NCI-H1930 (cell line): ENCODE measurements around the gene ARPIN.
A peak's percentile ranks its signal among the peaks of the same experiment; 100 is the strongest.
"Not testable (repeated sequence)": the region's sequence is repeated elsewhere in the genome, so short reads cannot be mapped to it uniquely, and the experiment has no call there.

Experiments
- DNase-seq, 2 experiments: peaks; one replicate each; lab custom pipeline; 2025; lab: John Stamatoyannopoulos, UW

Gene ARPIN

DNA sequence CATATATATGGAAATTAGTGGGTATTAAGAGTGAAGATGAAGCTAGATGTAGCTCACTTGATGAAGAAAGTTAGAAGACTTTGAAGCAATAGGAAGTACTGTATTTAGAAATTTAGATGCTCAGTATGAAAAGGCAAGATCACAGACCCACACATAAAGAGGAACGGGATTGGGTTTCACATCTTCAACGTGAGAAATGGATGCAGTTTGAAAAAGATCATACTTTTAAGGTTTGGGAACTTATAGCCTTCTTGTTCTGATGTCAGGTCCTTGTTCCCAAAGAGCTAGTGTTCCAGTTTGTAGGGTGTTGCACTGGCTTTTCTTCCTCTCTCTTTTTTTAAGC, 35.7 kb downstream of the ARPIN start:
- DNase-seq = no peak

- no peak for DNase-seq
Measured at GRCh38 chr15:89876396-89877082, 36.2 kb downstream of the ARPIN start.

GRCh38 chr15:89875741-89876140, 37.0 kb downstream of the ARPIN start:
- DNase-seq = no peak

- DNase-seq = peak in 1 of 2 experiments; percentile 55
Measured at GRCh38 chr15:89874926-89875564, 37.7 kb downstream of the ARPIN start.

- DNase-seq = no peak
Measured at GRCh38 chr15:89870688-89871288, 42.0 kb downstream of the ARPIN start.

DNA sequence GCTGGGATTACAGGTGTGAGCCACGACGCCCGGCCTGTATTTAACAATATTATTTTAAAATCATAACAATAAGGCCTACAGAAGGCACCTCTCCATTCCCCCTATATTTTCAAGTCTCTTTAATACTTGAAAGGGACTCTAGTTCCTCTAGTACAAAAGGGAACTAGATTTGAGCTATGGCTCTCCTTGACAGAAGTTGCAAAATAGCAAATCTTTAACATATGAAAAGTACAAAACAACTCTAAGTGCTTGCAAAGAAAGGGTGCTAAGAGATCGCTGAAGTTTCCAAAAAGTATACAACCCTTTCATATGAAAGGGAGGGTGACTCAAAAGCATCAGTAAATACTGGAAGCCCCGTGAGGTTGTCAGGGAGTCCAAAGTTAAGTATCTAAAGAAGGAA, 42.7 kb downstream of the ARPIN start:
- no peak for DNase-seq

DNA sequence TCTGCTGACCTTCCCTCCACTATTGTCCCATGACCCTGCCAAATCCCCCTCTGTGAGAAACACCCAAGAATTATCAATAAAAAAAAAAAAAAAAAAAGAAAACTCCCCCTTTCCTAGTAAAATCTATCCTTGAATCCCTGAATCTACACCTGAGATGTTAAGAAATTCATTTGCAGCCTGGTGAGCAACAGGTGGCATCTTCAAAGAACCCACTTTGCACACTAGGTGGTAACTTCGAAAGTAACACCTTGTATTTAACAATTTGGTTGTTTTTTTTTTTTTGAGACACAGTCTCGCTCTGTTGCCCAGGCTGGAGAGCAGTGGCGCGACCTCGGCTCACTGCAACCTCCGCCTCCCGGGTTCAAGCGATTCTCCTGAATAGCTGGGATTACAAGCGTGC, 43.3 kb downstream of the ARPIN start:
- not testable (repeated sequence) for DNase-seq

DNA sequence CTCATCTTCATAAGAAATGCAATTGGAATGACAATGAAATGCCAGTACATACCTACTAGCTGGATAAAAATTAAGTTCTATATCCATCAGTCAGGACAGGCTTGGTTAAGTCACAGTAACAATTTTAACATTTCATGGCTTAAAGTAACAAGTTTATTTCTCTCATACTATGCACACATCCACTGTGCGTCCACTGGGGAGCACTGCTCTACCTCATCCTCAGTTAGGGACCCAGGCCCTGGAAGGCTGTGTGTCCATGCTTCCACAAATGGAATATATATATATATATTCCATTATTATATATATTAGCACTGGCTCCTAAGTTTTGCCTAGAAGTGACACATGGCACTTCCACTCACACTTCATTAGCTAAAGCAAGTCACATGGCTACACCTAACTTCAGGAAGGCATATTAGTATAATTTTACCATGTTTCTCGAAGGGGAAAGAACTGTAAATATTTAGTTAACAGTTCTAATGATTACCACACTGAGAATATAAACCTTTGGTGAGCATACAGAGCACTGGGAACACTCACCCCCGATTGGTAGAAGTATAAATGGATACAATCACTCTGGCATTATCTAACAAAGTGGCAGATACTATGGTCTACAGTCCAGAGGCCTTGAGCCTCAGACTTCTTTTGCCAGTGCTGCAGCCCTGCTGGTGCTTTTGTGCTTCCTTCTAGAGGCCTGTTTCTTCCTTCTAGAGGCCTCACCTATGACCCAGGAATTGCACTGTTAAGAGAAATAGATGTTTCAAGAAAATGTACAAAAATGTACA, 47.6 kb downstream of the ARPIN start:
- DNase-seq = no peak

- DNase-seq = no peak
Measured at GRCh38 chr15:89863918-89864317, 48.8 kb downstream of the ARPIN start.

DNA sequence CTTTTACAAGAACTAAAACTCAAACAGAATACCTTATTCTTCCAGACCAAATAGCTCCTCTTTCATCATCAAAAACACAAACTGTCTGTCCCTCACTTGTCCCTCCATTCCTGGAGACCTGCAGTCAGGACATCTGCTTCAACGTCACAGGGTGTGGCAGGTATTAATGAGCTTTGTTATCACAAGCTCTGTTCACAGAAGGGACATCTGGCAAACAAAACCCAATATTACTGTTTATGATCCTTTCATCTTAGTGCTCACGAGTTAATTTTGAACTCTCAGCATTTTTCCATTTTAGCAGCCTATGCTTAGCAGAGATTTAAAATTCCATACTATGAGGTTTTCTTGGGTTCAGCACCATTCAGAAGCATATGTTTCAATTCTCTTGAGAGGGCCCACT, 51.9 kb downstream of the ARPIN start:
- DNase-seq = no peak

DNA sequence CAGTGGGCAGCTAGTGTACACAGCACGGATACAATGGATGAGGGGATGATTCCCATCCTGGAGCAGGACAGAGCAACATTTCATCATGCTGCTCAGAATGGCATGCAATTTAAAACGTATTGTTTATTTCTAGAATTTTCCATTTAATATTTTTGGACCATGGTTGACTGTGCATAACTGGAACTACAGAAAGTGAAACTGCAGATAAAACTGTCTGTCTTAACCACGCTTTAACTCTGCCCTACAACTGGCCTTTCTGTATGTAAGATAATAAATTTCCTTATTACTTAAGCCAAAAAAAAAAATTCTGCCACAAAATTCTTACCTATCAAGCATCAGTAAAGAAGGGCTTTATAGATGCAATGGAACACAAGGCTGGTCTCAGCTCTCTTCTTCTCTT, 52.3 kb downstream of the ARPIN start:
- DNase-seq = no peak

DNA sequence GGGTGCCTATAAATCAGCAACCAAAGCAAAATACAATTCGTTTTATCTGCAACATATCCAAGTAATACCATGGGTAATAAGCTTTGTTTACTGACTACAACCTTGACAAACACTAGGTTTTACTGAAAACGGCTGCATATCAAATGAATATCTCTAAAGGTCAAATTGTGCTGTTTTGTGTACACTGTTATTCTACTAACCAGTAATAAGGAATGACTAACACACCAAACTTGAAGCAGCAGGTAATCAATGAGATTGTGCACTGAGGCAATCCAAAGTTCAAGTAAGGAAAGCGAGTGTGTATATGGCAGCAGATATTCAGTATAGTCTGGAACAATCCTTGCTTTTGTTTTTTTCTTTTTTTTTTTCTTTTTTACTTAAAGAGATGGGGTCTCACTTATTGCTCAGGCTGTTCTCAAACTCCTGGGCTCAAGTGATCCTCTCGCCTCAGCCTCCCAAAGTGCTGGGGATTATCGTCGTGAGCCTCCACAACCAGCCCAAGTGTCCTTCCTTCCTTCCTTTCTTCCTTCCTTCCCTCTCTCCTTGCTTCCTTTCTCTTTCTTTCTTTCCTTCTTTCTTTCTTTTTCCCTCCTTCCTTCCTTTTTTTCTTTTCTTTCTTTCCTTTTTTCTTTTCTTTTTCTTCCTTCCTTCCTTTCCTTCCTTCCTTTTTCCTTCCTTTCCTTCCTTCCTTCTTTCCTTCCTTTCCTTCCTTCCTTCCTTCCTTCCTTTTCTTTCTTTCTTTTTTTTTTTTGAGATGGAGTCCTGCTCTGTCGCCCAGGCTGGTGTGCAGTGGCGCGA, 53.9 kb downstream of the ARPIN start:
- DNase-seq = no peak

DNA sequence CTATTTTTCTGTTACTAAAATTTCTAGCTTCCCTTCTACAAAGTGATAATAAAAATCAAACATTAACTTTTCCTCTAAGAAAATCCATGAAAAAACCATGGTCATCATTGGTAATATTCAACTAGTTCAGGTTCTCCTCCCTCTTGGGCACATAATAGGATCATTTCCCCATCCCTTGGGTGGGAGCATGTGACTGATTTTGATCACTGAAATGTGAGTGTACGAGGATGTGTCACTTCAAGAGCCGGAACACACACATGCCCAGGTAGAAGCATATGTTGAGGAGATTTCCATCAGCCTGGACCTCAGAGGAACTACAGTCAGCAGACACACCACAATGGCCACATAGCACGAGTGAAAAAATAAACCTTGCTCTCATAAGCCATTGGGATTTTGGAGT, 55.1 kb downstream of the ARPIN start:
- no peak for DNase-seq

DNA sequence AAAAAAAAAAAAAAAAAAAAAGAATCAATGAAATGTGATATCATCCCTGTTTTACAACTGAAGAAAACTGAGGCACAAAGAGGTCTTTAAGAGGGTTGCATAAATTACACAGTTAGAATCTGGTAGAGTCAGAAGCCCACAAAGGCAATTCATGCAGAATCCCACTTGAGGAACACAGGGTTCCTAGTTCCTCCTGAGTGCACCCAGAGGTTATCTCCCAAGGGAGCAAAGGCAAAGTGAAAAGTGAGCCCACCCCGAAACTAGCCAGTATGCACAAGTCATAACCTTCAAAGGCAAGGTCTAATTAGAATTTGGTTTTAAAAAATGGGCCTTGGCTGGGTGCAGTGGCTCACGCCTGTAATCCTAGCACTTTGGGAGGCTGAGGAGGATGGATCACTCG, 56.8 kb downstream of the ARPIN start:
- no peak for DNase-seq

DNA sequence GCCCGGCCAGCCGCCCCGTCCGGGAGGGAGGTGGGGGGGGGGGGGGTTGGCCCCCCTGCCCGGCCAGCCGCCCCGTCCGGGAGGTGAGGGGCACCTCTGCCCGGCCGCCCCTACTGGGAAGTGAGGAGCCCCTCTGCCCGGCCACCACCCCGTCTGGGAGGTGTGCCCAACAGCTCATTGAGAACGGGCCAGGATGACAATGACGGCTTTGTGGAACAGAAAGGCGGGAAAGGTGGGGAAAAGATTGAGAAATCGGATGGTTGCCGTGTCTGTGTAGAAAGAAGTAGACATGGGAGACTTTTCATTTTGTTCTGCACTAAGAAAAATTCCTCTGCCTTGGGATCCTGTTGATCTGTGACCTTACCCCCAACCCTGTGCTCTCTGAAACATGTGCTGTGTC, 57.9 kb downstream of the ARPIN start:
- not testable (repeated sequence) for DNase-seq

DNA sequence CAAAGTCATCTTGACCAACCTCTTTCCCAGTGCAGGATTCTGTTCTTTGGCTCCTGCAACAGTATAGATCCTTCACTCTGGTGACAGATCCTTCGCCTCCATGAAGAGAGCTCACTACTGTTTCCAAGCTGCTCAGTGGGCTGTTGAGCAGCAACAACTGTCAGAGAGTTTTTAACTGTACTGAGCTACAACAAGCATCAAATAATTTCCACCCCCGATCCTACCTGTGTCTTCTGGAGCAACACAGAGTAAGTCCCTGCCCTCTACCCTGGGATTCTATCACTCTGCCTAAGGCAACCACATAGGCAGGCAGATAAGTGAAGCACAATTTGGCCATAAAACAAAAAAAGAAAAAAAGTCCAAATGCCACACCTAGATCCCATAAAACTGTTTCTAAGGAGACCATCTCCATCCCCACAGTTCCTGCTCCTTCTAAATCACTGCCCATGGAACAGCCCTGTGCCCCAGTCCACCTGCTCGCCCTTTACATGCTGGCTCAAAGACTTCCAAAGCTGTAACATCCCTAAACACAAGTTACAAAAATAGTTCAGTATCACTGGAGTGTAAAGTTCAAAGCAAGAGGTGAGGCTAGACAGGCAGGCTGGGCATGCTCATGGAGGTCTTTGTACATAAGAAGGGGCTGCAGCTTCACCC, 60.3 kb downstream of the ARPIN start:
- DNase-seq = no peak

GRCh38 chr15:89851673-89852341, 60.9 kb downstream of the ARPIN start:
- no peak for DNase-seq

GRCh38 chr15:89848970-89849292, 63.8 kb downstream of the ARPIN start:
- no peak for DNase-seq

DNA sequence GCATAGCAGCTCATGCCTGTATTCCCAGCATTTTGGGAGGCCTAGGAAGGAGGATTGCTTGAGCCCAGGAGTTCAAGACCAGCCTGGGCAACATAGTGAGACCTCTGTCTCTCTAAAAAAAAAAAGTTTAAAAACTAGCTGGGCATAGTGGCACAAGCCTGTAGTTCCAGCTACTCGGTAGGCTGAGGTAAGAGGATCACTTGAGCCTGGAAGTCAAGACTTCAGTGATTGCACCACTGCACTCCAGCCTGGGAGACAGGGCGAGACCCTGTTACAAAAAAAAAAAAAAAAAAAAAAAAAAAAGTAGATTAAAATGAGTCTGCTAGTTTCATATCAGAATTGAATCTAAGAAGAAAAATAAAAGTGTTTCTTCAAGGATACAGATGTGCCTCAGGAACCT, 65.7 kb downstream of the ARPIN start:
- DNase-seq = no peak

DNA sequence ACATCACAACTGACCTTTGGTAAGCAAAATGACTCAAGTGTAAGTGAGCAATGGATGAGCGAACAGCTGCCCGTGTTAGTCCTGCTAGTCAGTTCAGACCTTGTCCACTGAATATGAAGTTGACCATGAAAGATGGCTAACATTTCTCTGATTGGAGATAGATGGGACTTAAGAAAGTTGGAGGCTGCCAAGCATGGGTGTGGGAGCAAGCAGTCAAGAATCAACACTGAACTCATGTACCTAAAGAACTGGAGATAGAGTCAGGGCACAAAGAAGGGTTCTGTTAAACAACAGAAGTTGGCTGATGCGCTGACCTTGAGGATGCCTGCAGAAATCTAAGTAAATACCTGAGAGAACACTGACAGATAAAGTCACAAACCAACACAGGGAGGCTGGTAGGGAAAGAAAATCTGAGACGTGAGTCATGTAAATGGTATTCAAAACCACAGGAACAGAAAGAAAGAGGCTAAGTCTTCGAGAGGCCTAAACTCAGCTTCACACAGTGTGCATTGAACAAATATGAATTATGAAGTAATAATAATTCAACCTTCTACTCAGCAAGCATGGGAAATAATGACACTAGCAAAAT, 67.4 kb downstream of the ARPIN start:
- DNase-seq = no peak
